Natural killer cell (primary cell): ENCODE data around the gene ANKRD31. TPM values are rescaled to one million over a fixed set of nuclear protein-coding genes. Genes with fewer than 3 reads are reported as not detected.

Experiments
- ATAC-seq, 3 donors: fragments of 150-1000 bp in 2 of 3; fragments of 200-7000 bp in 1 of 3; cut with Tn5 transposase; 1 replicate in 1 of 3; 2 replicates in 2 of 3; pipeline ENCODE4 v1.10.0; 2021; ENCODE audit warnings: mild to moderate bottlenecking in 2 of 3, moderate library complexity in 2 of 3
- DNase-seq, 2 donors: peaks; one replicate each; pipeline versions ENCODE4 v3.0.0 to v3.0.0-alpha.2; 2013 to 2021; ENCODE audit warnings: mixed read lengths in 1 of 2
- H3K27ac ChIP-seq: one replicate; pipeline ENCODE4 v1.5.1; 2013; ENCODE audit warnings: mild to moderate bottlenecking, low read length
- H3K27me3 ChIP-seq: one replicate; pipeline ENCODE4 v1.6.1; 2013; ENCODE audit warnings: low read length; ENCODE audit not compliant: control insufficient read depth, insufficient read depth
- H3K36me3 ChIP-seq: one replicate; pipeline ENCODE4 v1.6.1; 2013; ENCODE audit warnings: low read length; ENCODE audit not compliant: control insufficient read depth, insufficient read depth
- H3K4me1 ChIP-seq: one replicate; pipeline ENCODE4 v1.6.1; 2013; ENCODE audit warnings: low read length; ENCODE audit not compliant: control insufficient read depth, insufficient read depth
- H3K4me3 ChIP-seq: one replicate; pipeline ENCODE4 v1.5.1; 2013; ENCODE audit warnings: low read length
- H3K9me3 ChIP-seq: one replicate; pipeline ENCODE4 v1.6.1; 2013; ENCODE audit warnings: low read length; ENCODE audit not compliant: control insufficient read depth, insufficient read depth
- H3K27ac Mint-ChIP-seq, 2 donors: one replicate each; pipeline ENCODE4 v1.8.0; 2022; ENCODE audit warnings: mild to moderate bottlenecking in 2 of 2, mixed read lengths in 2 of 2, moderate library complexity in 1 of 2
- H3K27me3 Mint-ChIP-seq, 2 donors: one replicate each; pipeline ENCODE4 v1.8.0; 2022; ENCODE audit warnings: low read depth in 2 of 2, mixed read lengths in 2 of 2
- H3K36me3 Mint-ChIP-seq: one replicate; pipeline ENCODE4 v1.8.0; 2022; ENCODE audit warnings: mixed read lengths
- H3K4me1 Mint-ChIP-seq, 2 donors: one replicate each; pipeline ENCODE4 v1.8.0; 2022; ENCODE audit warnings: mixed read lengths in 2 of 2
- H3K4me3 Mint-ChIP-seq: one replicate; pipeline ENCODE4 v1.8.0; 2022; ENCODE audit warnings: mild to moderate bottlenecking, moderate library complexity, mixed read lengths
- H3K9me3 Mint-ChIP-seq, 2 donors: one replicate each; pipeline ENCODE4 v1.8.0; 2022; ENCODE audit warnings: mixed read lengths in 2 of 2
- WGBS: methylation state at CpG from one replicate; pipeline ENCODE4 v1.1.7; 2013; ENCODE audit warnings: missing lambda C conversion rate; ENCODE audit not compliant: insufficient coverage; 5-methylcytosine and 5-hydroxymethylcytosine counted together
- intact Hi-C: fragments of 100-400 bp; cut with micrococcal nuclease; formaldehyde crosslinking; loops from one replicate; pipeline ENCODE4 v1.14.2; 2022
- total RNA-seq, 4 donors: library from RNA; stranded (reverse); fragments of 120-200 nt in 1 of 4; gene quantifications; one replicate each; pipeline versions ENCODE4 v1.2.3 to v1.2.4, GENCODE V29; 2013 to 2022
- TF ChIP-seq, protein P1 (sequence below): fragments of 200-600 bp; IDR thresholded peaks from one replicate; pipeline ENCODE4 v1.8.0; 2022; ENCODE audit warnings: antibody characterized with exemption

Gene ANKRD31
- total RNA-seq, 3 donors from 2014 or later (not counting 1 experiment from before 2014, with no cell fraction given): 0.09 to 0.15 (median 0.12) TPM

DNA sequence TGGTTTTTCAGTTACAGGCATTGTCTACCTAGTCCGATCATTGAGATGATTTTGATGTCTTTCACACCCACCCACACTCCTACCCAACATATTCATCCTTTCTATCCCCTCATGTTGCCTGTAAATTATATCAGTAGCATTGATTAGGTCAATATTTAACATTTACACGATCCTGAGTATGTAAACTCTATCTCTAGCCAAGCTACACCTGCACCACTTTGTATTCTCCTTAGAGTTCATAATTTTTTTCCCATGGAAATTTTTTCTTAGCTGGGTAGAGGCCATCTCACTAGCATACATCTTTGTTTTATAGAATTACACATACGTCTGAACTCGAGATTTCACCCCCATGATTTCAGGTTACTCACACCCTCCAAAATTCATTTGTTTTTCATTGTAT lies 214.9 kb downstream of the ANKRD31 start:
- H3K27ac ChIP-seq: no peak overlapping the region
- Mint-ChIP-seq H3K27ac (no peak overlapping the region), H3K4me1 (peaks cover 18 to 19% of the 10 kb centered on the region in 2 donors), H3K27me3 (peaks cover 4 to 11% of the 10 kb centered on the region in 2 donors), H3K4me3 (no peak overlapping the region), H3K9me3 (no peaks in the 10 kb centered on the region), H3K36me3 (no peaks in the 10 kb centered on the region)
- peaks cover 12% of the 10 kb centered on the region for H3K4me1 ChIP-seq
- intact Hi-C loops: no loop called here
- no peaks in the 10 kb centered on the region for H3K36me3 ChIP-seq
- no peak overlapping the region for H3K4me3 ChIP-seq
- DNase-seq: no peak
- TF ChIP-seq, protein P1, sequence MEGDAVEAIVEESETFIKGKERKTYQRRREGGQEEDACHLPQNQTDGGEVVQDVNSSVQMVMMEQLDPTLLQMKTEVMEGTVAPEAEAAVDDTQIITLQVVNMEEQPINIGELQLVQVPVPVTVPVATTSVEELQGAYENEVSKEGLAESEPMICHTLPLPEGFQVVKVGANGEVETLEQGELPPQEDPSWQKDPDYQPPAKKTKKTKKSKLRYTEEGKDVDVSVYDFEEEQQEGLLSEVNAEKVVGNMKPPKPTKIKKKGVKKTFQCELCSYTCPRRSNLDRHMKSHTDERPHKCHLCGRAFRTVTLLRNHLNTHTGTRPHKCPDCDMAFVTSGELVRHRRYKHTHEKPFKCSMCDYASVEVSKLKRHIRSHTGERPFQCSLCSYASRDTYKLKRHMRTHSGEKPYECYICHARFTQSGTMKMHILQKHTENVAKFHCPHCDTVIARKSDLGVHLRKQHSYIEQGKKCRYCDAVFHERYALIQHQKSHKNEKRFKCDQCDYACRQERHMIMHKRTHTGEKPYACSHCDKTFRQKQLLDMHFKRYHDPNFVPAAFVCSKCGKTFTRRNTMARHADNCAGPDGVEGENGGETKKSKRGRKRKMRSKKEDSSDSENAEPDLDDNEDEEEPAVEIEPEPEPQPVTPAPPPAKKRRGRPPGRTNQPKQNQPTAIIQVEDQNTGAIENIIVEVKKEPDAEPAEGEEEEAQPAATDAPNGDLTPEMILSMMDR: no peak
- H3K27me3 ChIP-seq: no peaks in the 10 kb centered on the region
- no peak for ATAC-seq
- H3K9me3 ChIP-seq: no peaks in the 10 kb centered on the region
- 72% methylated on average over 2 of the region's 4 CpGs for WGBS

DNA sequence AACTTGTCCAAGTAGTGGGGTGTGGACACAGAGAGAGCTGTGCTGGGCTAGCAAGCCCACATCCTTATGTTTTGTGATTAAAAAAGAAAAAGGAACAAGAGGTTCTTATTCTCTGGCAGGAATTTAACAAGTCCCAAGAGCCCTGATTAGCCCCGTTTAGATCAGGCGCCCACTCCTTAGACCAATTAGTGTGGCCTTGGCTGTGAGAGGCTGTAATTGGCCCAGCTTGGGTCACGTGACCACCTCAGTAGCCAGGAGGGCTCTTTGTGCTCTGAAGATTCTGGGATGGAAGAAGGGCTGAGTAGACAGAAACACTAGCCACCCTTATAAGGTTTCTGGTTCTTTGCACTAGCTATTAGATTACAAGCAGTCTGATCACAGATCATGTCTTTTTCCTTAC lies 215.5 kb downstream of the ANKRD31 start:
- Mint-ChIP-seq H3K4me1 (peaks cover 18 to 19% of the 10 kb centered on the region in 2 donors), H3K36me3 (no peaks in the 10 kb centered on the region), H3K4me3 (no peak overlapping the region), H3K9me3 (no peaks in the 10 kb centered on the region), H3K27me3 (peaks cover 4 to 6% of the 10 kb centered on the region in 2 donors), H3K27ac (no peak overlapping the region)
- no peak overlapping the region for H3K4me3 ChIP-seq
- H3K27ac ChIP-seq: no peak overlapping the region
- TF ChIP-seq, protein P1: no peak
- WGBS: 70% methylated on average over 3 of the region's 3 CpGs
- DNase-seq: no peak
- H3K4me1 ChIP-seq: peaks cover 12% of the 10 kb centered on the region
- no peaks in the 10 kb centered on the region for H3K9me3 ChIP-seq
- no peak for ATAC-seq
- H3K27me3 ChIP-seq: no peaks in the 10 kb centered on the region
- no peaks in the 10 kb centered on the region for H3K36me3 ChIP-seq
- intact Hi-C loops: no loop called here

DNA sequence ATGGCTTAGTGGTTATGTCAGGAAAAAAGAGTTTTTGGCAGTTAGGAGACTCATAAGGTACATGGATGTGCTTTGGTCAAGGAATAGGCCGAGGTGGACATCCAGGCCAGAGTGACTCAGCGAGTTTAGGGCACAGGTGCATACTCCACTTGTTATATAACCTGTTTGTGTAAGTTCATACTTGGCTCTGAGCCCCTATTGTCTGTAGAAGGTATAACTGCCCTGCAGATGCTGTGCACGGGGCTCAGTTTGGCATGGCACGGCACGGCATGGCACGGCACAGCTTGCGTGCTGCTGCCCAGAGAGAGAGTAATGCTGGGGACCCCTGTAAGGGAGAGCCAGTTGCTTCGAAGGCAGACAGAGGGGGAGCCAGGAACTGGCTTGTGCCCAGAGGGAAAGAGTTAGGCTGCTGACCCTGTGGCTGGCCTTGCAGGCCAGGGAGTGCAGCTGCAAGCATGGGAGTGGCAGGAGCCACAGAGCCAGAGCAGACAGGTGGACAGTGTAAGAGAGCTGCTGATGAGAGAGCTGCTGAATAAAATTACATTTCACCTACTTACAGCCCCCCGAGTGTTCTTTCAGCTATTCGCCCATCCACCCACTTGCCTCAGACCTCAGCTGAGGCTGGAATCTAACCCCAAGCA lies 216.5 kb downstream of the ANKRD31 start:
- no peak overlapping the region for H3K4me3 ChIP-seq
- no peaks in the 10 kb centered on the region for H3K27me3 ChIP-seq
- WGBS: 87% methylated on average over 10 of the region's 10 CpGs
- Mint-ChIP-seq H3K9me3 (no peaks in the 10 kb centered on the region), H3K4me1 (peaks cover 18 to 19% of the 10 kb centered on the region in 2 donors), H3K36me3 (no peaks in the 10 kb centered on the region), H3K27ac (no peak overlapping the region), H3K4me3 (no peak overlapping the region), H3K27me3 (peaks cover 4 to 12% of the 10 kb centered on the region in 2 donors)
- intact Hi-C loops: no loop called here
- TF ChIP-seq, protein P1: no peak
- no peak for DNase-seq
- H3K36me3 ChIP-seq: no peaks in the 10 kb centered on the region
- H3K27ac ChIP-seq: no peak overlapping the region
- no peak for ATAC-seq
- H3K9me3 ChIP-seq: no peaks in the 10 kb centered on the region
- H3K4me1 ChIP-seq: peaks cover 12% of the 10 kb centered on the region
